Dedifferentiated amniotic fluid mesenchymal stem cell (primary cell): ENCODE results near the gene LMOD1.
A peak's percentile ranks its signal among the peaks of the same experiment; 100 is the strongest.
"Not testable (repeated sequence)": the region's sequence is repeated elsewhere in the genome, so short reads cannot be mapped to it uniquely, and the experiment has no call there.

Source experiments
- DNase-seq: peaks from one replicate; pipeline ENCODE4 v3.0.0-alpha.2; 2016; ENCODE audit errors: extremely low spot score

LMOD1 gene

GRCh38 chr1:201914456-201915235 lies 31.7 kb downstream of the LMOD1 start:
- DNase-seq = no peak

- no peak for DNase-seq
Measured at GRCh38 chr1:201912832-201913231, 33.5 kb downstream of the LMOD1 start.

GRCh38 chr1:201911826-201912571 lies 34.3 kb downstream of the LMOD1 start:
- DNase-seq = no peak

- no peak for DNase-seq
Measured at GRCh38 chr1:201907621-201908020, 38.7 kb downstream of the LMOD1 start.

- DNase-seq = no peak
Measured at GRCh38 chr1:201906336-201906735, 40.0 kb downstream of the LMOD1 start.

- DNase-seq = no peak
Measured at GRCh38 chr1:201905234-201905890, 41.0 kb downstream of the LMOD1 start.

GRCh38 chr1:201904579-201904978 lies 41.8 kb downstream of the LMOD1 start:
- peak; percentile 79 for DNase-seq

- DNase-seq = peak; percentile 31
Measured at GRCh38 chr1:201903135-201903534, 43.2 kb downstream of the LMOD1 start.

DNA sequence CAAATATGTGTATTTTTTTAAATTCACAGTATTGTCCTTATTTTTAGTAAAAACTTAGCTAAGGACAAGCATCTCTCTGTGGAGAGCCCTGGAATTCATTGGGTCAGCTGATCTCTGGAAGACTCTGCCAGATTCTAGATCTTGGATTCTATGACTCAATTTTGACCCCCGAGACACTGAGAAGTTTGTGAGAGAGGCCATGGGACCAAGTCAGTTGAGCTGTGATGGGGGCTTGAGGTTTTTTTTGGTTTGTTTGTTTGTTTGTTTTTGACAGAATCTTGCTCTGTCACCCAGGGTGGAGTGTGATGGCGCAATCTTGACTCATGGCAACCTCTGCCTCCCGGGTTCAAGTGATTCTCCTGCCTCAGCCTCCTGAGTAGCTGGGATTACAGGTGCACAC lies 44.1 kb downstream of the LMOD1 start:
- DNase-seq = peak; percentile 45

DNA sequence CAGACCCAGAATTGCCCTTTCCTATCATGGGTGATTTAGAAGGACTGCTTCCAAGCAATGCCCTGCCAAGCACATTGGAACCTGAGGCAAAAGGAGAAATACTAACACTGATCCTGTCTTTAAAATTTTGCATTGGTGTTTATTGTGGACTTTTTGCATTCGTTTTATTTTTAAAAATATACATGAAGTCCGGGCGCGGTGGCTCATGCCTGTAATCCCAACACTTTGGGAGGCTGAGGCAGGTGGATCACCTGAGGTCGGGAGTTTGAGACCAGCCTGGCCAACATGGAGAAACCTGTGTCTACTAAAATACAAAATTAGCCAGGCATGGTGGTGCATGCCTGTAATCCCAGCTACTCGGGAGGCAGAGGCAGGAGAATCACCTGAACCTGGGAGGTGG lies 45.3 kb downstream of the LMOD1 start:
- not testable (repeated sequence) for DNase-seq

GRCh38 chr1:201900476-201900875 lies 45.9 kb downstream of the LMOD1 start:
- DNase-seq = no peak

DNA sequence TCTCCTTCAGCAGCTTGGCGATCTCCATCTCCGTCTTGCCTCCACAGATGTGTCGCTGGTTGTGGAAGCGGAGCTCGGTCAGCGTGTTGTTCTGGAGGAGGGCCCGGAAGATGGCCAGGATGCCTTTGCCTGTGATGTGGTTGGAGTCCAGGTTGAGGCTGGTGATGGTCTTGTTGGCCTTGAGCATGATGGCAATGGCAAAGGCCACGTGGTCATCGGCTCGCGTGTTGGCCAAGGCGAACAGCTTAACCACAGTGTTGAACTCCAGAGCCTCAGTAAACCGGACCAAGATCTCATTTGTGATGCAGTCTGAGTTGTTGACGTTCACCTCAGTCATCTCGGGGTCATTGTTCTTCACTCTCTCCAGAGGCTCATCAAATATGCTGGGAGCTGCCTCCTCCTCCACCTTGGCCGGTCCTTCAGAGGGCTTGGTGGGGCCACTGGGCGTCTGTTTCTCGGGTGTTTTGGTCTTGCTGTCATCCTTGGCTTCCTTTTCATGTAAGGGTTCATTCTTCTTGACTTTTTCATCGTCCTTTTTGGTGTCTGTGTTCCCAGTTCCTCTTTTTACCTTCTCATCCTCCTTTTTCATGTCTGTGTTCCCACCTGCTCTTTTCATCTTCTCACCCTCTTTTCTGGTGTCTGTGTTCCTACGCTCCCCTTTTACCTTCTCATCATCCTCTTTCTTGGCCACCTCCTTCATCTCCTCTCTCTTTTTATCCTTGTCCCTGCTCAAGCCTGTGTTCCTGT lies 46.5 kb downstream of the LMOD1 start:
- DNase-seq = no peak

- DNase-seq = no peak
Measured at GRCh38 chr1:201898992-201899391, 47.4 kb downstream of the LMOD1 start.

DNA sequence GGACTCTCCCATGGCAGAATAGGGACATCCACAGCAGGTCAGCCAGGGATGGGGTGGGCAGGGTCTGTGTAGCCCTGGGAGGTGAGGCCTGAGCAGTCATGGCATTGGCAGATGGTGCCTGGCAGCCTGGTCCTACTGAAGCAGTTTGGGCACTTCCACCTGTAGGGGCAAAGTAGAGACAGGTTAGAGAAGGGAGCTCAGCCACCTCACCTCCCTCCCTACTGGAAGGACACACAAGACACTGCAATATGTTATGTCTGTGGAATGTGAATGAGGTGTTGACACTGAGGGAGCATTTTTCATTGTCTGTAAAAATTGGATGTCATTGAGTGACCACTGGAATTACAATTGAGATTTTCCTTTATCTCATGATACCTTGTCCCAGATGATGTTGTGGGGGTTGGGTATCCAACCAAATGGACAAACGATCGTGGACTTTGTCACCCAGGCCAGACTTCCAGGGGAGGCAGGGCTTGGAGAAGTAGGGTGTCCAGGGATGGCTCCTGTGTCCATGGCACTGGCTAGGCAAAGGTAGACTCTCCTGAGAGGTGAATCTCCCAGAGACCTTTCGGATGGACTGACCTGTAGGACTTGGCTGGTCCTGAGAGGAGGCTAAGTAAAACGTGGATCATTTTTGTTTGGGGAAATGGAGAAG lies 48.0 kb downstream of the LMOD1 start:
- no peak for DNase-seq

DNA sequence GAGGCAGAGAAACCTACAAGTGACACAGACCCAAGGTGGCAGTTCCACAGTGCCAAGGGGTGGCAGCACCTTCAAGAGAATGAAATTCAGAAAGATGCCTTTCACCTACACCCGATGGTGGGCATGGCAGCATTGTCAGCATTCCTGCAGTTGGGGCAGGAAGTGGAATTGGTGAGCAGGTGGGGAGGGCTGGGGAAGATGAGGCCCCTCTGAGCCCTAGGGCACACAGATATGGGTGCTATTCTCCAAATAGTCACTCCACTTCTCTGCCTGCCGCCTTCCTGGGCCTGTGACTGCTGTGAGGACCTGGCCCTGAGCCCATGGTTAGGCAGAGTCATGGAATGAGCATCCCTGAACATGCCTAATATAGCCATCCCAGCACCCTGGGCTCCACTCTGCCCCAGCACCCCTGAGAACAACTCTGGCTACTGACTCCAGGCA lies 49.4 kb downstream of the LMOD1 start:
- no peak for DNase-seq

- DNase-seq = peak; percentile 88
Measured at GRCh38 chr1:201895913-201896807, 50.2 kb downstream of the LMOD1 start.

- no peak for DNase-seq
Measured at GRCh38 chr1:201895120-201895665, 51.2 kb downstream of the LMOD1 start.

GRCh38 chr1:201894343-201895119 lies 51.8 kb downstream of the LMOD1 start:
- DNase-seq = no peak

DNA sequence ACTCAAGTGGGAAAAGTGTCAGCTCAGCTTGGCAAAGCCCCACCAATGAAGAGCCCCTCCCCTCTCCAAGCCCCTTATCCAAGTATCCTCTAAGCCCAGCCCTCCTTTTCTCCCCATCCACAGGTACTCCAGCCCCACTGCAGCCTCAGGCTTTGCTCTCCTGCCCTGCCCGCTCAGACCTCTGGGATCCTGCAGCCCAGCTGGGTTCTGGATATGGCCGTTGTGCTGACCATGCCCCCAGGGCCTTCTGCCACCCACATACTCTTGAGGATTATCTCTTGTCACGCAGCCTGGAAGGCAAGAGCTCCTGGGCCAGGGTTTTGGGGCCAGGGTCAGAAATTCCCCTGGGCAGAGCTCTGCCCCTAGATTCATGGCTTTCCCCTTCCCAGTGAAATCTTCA lies 52.9 kb downstream of the LMOD1 start:
- DNase-seq = no peak
